ENCODE measurements around the gene AMZ1. TPM values are rescaled to one million over a fixed set of nuclear protein-coding genes. Genes with fewer than 3 reads are reported as not detected.

Gene AMZ1
- 0.13 TPM for total RNA-seq
- under 1 TPM; 0.04 to 0.23 (median 0.16) TPM for polyA plus RNA-seq (ENCODE audit: insufficient read depth in 1 of 8, insufficient read length in 8 of 8, low replicate concordance in 1 of 8)
- long read RNA-seq, donor 1, result 0 reads
- long read RNA-seq, donor 2, result 0 reads
- long read RNA-seq, donor 3, partial matches to known transcripts, result 6 of 23 reads
- long read RNA-seq, donor 3, other reads (novel, unspliced or antisense), result 17 of 23 reads
- long read RNA-seq, donor 4, result 0 reads
- long read RNA-seq, donor 5, partial matches to known transcripts, result 40 of 40 reads
- long read RNA-seq, donor 5, other reads (novel, unspliced or antisense), result 0 of 40 reads
- long read RNA-seq, donor 6, result 0 reads
- long read RNA-seq, donor 7, partial matches to known transcripts, result 0 of 9 reads
- long read RNA-seq, donor 7, other reads (novel, unspliced or antisense), result 9 of 9 reads
- long read RNA-seq, donor 8, result 0 reads
- long read RNA-seq, donor 9, result 0 reads
- long read RNA-seq, donor 10, partial matches to known transcripts, result 53 of 53 reads
- long read RNA-seq, donor 10, other reads (novel, unspliced or antisense), result 0 of 53 reads
- long read RNA-seq, donor 11, result 0 reads

- Histone ChIP-seq H3K4me1 (ENCODE audit: control insufficient read depth, insufficient read depth, low read length) (peaks cover 18% of the 10 kb centered on the region), H3K27ac (ENCODE audit: low read length) (no peak within 1 kb of the TSS), H3K4me3 (ENCODE audit: low read length) (no peak within 1 kb of the TSS), H3K9me3 (replicated peaks; ENCODE audit: control insufficient read depth, low read depth, low read length) (no peaks in the 10 kb centered on the region), H3K27me3 (ENCODE audit: control insufficient read depth, insufficient read depth, low read length) (peaks cover 45% of the 10 kb centered on the region), H3K36me3 (ENCODE audit: control insufficient read depth, insufficient read depth, low read length) (no peaks in the 10 kb centered on the region)
- DNase-seq, result no peak
- 2% methylated on average over 38 of the region's 41 CpGs for WGBS (ENCODE audit: insufficient coverage)
These were observed at the start of gene AMZ1 for GRCh38 chr7:2687881-2688318. Gene AMZ1, plus strand, starts transcription at chr7:2688202. Its CDS starts 12,250 bp downstream, at chr7:2700452.

GRCh38 chr7:2638224-2638991 lies 49.6 kb upstream of the AMZ1 start:
- peaks cover 88% of the 10 kb centered on the region for H3K4me1 ChIP-seq (ENCODE audit: control insufficient read depth, insufficient read depth, low read length)
- peak; percentile 90 for DNase-seq
- 6% methylated on average over 28 of the region's 34 CpGs for WGBS (ENCODE audit: insufficient coverage)
- no peaks in the 10 kb centered on the region for H3K9me3 ChIP-seq (replicated peaks; ENCODE audit: control insufficient read depth, low read depth, low read length)
- H3K27me3 ChIP-seq (ENCODE audit: control insufficient read depth, insufficient read depth, low read length), result no peaks in the 10 kb centered on the region
- H3K36me3 ChIP-seq (ENCODE audit: control insufficient read depth, insufficient read depth, low read length), result peaks cover 27% of the 10 kb centered on the region
- no peak overlapping the region for H3K4me3 ChIP-seq (ENCODE audit: low read length)
- peak overlapping the region; percentile 89 for H3K27ac ChIP-seq (ENCODE audit: low read length)

- no peak for DNase-seq
- H3K27me3 ChIP-seq (ENCODE audit: control insufficient read depth, insufficient read depth, low read length), result no peaks in the 10 kb centered on the region
- H3K36me3 ChIP-seq (ENCODE audit: control insufficient read depth, insufficient read depth, low read length), result peaks cover 26% of the 10 kb centered on the region
- WGBS (ENCODE audit: insufficient coverage), result 67% methylated on average over 24 of the region's 24 CpGs
- H3K4me3 ChIP-seq (ENCODE audit: low read length), result no peak overlapping the region
- peak overlapping the region; percentile 89 for H3K27ac ChIP-seq (ENCODE audit: low read length)
- H3K9me3 ChIP-seq (replicated peaks; ENCODE audit: control insufficient read depth, low read depth, low read length), result no peaks in the 10 kb centered on the region
- H3K4me1 ChIP-seq (ENCODE audit: control insufficient read depth, insufficient read depth, low read length), result peaks cover 85% of the 10 kb centered on the region
These were observed 48.8 kb upstream of the AMZ1 start for GRCh38 chr7:2639181-2639681.

GRCh38 chr7:2639695-2640481 lies 48.1 kb upstream of the AMZ1 start:
- Histone ChIP-seq H3K36me3 (ENCODE audit: control insufficient read depth, insufficient read depth, low read length) (peaks cover 21% of the 10 kb centered on the region), H3K4me3 (ENCODE audit: low read length) (no peak overlapping the region), H3K27me3 (ENCODE audit: control insufficient read depth, insufficient read depth, low read length) (no peaks in the 10 kb centered on the region), H3K4me1 (ENCODE audit: control insufficient read depth, insufficient read depth, low read length) (peaks cover 85% of the 10 kb centered on the region), H3K9me3 (replicated peaks; ENCODE audit: control insufficient read depth, low read depth, low read length) (no peaks in the 10 kb centered on the region), H3K27ac (ENCODE audit: low read length) (peak overlapping the region; percentile 96)
- WGBS (ENCODE audit: insufficient coverage), result 82% methylated on average over 26 of the region's 37 CpGs
- no peak for DNase-seq

GRCh38 chr7:2640482-2640830 lies 47.5 kb upstream of the AMZ1 start:
- H3K27me3 ChIP-seq (ENCODE audit: control insufficient read depth, insufficient read depth, low read length), result no peaks in the 10 kb centered on the region
- H3K4me1 ChIP-seq (ENCODE audit: control insufficient read depth, insufficient read depth, low read length), result peaks cover 87% of the 10 kb centered on the region
- WGBS (ENCODE audit: insufficient coverage), result 64% methylated on average over 12 of the region's 12 CpGs

GRCh38 chr7:2640846-2641316 lies 47.1 kb upstream of the AMZ1 start:
- Histone ChIP-seq H3K4me1 (ENCODE audit: control insufficient read depth, insufficient read depth, low read length) (peaks cover 87% of the 10 kb centered on the region), H3K36me3 (ENCODE audit: control insufficient read depth, insufficient read depth, low read length) (peaks cover 14% of the 10 kb centered on the region), H3K27ac (ENCODE audit: low read length) (peak overlapping the region; percentile 96), H3K4me3 (ENCODE audit: low read length) (no peak overlapping the region), H3K27me3 (ENCODE audit: control insufficient read depth, insufficient read depth, low read length) (no peaks in the 10 kb centered on the region), H3K9me3 (replicated peaks; ENCODE audit: control insufficient read depth, low read depth, low read length) (no peaks in the 10 kb centered on the region)
- WGBS (ENCODE audit: insufficient coverage), result 50% methylated on average over 9 of the region's 9 CpGs
- no peak for DNase-seq

More at GRCh38 chr7:2640482-2640830, 47.5 kb upstream of the AMZ1 start:
- H3K9me3 ChIP-seq (replicated peaks; ENCODE audit: control insufficient read depth, low read depth, low read length), result no peaks in the 10 kb centered on the region
- H3K27ac ChIP-seq (ENCODE audit: low read length), result peak overlapping the region; percentile 96
- no peak for DNase-seq
- H3K36me3 ChIP-seq (ENCODE audit: control insufficient read depth, insufficient read depth, low read length), result peaks cover 16% of the 10 kb centered on the region
- no peak overlapping the region for H3K4me3 ChIP-seq (ENCODE audit: low read length)

GRCh38 chr7:2641406-2642393 lies 46.3 kb upstream of the AMZ1 start:
- Histone ChIP-seq H3K27me3 (ENCODE audit: control insufficient read depth, insufficient read depth, low read length) (no peaks in the 10 kb centered on the region), H3K27ac (ENCODE audit: low read length) (peak overlapping the region; percentile 96), H3K4me3 (ENCODE audit: low read length) (peak overlapping the region; percentile 17), H3K9me3 (replicated peaks; ENCODE audit: control insufficient read depth, low read depth, low read length) (no peaks in the 10 kb centered on the region), H3K4me1 (ENCODE audit: control insufficient read depth, insufficient read depth, low read length) (peaks cover 82% of the 10 kb centered on the region), H3K36me3 (ENCODE audit: control insufficient read depth, insufficient read depth, low read length) (peaks cover 19% of the 10 kb centered on the region)
- WGBS (ENCODE audit: insufficient coverage), result 9% methylated on average over 36 of the region's 39 CpGs
- DNase-seq, result peak; percentile 99

GRCh38 chr7:2643386-2644219 lies 44.4 kb upstream of the AMZ1 start:
- peaks cover 63% of the 10 kb centered on the region for H3K4me1 ChIP-seq (ENCODE audit: control insufficient read depth, insufficient read depth, low read length)
- no peak overlapping the region for H3K27ac ChIP-seq (ENCODE audit: low read length)
- DNase-seq, result no peak
- H3K4me3 ChIP-seq (ENCODE audit: low read length), result no peak overlapping the region
- WGBS (ENCODE audit: insufficient coverage), result 79% methylated on average over 24 of the region's 29 CpGs
- no peaks in the 10 kb centered on the region for H3K27me3 ChIP-seq (ENCODE audit: control insufficient read depth, insufficient read depth, low read length)
- peaks cover 35% of the 10 kb centered on the region for H3K36me3 ChIP-seq (ENCODE audit: control insufficient read depth, insufficient read depth, low read length)
- no peaks in the 10 kb centered on the region for H3K9me3 ChIP-seq (replicated peaks; ENCODE audit: control insufficient read depth, low read depth, low read length)
